Measurements from ENCODE around the gene RABGAP1L.

The RABGAP1L gene

GRCh38 chr1:174726880-174727585, 567.7 kb downstream of the RABGAP1L start:
- DNase-seq: no peak

DNA sequence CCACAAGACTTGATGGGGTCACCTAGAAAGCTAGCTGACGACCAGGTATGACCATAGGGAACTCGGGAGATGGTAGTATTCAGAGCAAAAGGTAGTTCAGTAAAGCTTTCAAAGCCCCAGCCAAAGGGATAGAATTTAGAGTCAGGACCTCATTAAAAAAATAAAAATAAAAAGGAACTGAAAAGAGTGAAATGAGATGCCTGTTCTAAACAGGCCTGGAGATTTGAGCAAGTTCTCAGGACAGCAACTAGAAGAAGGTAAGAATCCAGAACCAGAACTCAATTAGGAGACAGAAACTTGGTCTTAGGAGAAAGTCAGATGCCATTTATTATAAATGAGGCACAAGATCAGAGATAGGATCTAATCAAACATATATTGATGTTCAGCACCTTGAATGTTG, 575.0 kb downstream of the RABGAP1L start:
- DNase-seq: no peak

DNA sequence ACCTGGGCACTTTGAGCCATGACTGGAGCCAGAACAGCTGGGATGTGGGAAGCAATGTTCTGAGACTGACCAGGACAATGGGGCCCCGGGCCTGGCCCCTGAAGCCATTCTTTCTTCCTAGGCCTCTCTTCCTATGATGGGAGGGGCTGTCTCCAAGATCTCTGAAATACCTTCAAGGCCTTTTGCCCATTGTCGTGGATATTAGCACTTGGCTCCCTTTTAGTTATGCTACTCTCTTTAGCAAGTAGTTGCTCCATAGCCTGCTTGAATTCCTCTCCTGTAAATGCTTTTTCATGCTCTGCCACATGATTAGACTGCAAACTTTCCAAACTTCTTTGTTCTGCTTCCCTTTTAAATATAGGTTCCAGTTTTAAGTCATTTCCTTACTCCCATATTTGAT, 577.5 kb downstream of the RABGAP1L start:
- no peak for DNase-seq

DNA sequence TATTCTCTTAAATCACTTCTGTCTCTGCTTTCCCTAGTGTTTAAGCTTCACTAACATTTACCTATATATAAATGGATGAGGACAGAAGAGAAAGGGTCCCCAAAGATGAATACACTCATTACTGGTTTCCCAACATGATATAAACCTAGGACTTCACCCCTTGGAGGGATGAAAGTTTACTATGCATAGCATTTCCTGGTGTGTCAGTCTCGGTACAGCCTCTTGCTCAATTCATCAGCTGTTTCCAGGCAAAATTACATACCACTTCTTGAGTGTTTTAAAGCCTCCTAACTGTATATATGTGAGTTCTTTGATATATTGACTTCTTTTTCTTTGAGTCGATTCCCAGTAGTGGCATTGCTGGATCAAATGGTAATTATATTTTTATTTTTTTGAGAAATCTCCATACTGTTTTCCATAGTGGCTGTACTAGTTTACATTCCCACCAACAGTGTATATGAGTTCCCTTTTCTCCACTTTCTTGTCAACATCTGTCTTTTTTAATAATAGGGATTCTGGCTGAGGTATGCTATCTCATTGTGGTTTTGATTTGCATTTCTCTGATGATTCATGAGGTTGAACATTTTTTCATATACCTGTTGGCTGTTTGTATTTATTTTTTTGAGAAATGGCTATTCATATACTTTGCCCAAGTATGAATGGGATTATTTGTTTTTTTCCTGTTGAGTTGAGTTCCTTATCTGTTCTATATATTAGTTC, 581.1 kb downstream of the RABGAP1L start:
- DNase-seq: no peak

- DNase-seq: no peak
Measured at GRCh38 chr1:174742805-174743653, 583.7 kb downstream of the RABGAP1L start.

DNA sequence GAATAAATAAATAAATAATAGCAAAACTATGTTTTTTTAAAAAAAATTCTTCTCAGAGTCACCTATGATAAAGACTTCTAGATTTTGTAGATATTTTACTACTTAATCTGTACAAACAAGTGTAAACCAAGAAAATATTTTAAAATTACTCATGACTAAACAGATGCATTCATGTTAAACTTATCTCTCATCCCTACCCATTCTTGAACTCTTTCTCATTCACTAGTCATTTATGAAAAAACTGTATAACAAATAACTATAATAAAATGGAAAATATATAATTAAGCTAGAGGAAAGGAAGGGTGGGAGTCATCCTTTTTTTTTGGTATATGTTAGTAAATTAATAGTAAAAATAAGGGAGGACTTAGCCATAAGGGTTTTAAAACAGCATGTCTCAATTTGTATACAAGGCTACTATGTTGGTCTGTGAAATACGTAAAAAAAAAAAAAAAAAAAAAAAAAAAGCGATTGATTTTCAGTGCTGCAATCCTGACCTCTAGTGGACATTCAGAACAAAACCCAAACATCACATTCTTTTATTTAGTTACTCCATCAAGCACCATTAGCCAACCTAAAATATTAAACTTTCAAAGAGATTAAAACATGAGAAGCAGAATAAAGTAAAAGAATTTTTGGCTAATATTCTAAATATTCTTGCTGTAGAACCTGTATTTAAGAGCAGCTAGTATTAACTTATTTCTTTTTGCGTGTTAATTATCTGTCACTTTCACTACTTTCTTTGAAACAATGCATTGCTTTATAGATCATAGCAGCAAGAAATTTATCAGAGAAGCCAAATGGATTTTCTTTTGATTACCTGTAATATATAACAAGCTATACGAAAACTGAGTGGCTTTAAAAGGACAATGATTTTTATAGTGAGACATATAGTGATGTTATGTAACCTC, 584.6 kb downstream of the RABGAP1L start:
- DNase-seq: peak; percentile 46

DNA sequence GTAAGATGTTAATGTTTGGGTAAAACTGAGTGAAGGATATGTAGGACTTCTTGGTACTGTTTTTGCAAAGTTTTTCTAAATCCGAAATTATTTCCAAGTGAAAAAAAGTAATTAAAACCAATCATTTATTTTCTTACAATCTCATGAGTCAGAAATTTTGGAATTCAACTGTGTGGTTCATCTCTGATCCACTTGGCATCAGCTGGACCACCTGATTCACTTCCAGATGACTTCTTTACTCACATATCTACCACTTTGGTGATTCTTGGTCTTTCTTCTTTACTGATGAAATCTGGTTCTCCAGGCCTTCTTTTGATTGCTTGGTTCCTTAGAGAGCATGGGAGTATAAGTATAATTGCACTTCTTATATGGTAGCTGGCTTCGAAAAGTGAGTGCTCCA, 585.6 kb downstream of the RABGAP1L start:
- DNase-seq: no peak

DNA sequence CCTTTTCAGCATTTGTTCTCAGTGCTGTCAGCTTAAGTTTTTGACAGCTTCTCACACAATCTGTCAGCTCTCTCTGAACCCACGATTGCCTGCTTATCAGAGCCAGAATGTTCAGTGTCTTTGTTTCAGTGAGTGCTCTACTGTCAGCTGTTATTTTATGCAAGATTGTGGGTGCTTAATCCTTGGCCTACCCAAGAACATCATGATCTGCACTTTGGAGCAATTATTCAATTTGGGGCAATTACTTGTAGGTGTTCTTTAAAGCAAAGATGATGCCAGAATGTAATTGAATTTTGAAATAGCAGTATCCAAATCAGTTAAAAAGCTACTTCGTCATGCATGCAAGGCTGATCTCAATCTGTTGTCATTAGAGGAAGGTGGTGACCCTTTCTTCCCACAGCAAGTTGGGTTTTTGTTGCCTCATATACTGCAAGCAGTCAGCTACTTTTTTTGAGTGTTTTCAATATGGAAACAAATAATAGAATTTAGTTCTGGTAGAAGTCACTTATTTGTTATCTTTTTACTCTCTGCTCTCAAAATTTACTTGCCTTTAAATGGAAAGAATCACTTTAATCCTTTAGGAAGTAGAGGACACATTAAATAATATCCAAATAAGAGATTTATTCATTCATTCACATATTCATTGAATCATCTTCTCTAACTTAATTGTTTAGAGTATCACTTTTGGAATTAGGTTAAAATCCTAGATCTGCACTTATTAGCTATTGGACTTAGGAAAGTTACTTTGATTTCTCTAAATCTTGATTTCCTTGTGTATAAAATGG, 586.9 kb downstream of the RABGAP1L start:
- DNase-seq: no peak

DNA sequence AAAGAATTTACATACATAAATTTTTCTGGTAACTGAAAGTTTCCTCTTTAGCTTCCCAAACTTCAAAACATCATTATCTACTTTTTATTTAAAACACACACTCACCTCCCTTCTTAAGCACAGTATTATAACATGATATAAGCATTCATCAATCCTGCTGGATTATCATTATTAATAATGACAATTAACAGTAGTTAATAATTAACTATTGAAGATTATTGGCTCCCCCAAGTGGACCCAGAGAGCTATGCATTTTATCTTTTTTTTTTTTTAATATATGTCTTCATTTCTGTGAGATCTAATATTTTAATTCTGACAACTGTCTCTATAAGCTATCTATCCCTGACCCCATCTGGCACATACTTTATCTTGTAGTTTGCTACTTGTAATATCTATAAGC, 588.3 kb downstream of the RABGAP1L start:
- no peak for DNase-seq

GRCh38 chr1:174748586-174748985, 589.3 kb downstream of the RABGAP1L start:
- DNase-seq: no peak

DNA sequence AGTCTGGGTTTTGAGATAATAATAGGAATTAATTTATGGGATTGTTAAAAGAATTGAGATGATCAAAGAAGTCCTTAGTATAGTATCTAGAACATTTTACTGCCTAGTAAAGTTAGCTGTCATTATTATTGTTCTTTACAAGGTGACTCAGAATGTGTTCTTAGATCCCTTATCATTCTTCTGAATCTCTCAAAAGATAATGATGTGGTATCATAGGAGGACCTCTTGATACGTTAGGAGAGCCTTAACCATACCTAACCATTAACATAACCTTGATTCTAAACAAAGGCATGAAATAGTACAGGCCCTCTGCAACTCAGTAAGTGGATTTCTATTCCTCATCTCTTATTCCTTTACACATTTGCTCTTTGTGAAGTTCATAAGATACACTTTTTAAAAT, 593.8 kb downstream of the RABGAP1L start:
- DNase-seq: no peak

DNA sequence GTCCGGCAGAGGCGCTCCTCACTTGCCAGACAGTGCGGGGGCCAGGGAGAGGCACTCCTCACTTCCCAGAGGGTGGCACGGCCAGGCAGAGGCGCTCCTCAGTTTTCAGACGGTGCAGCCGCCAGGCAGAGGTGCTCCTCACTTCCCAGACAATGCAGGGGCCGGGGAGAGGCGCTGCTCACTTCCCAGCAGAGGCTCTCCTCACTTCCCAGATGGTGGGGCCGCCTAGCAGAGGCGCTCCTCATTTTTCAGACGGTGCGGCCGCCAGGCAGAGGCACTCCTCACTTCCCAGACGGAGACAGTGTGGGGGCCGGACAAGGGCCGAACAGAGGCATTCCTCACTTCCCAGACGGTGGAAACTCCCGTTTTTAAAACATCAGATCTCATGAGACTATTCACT, 602.0 kb downstream of the RABGAP1L start:
- no peak for DNase-seq

GRCh38 chr1:174761901-174762585, 602.7 kb downstream of the RABGAP1L start:
- DNase-seq: no peak

DNA sequence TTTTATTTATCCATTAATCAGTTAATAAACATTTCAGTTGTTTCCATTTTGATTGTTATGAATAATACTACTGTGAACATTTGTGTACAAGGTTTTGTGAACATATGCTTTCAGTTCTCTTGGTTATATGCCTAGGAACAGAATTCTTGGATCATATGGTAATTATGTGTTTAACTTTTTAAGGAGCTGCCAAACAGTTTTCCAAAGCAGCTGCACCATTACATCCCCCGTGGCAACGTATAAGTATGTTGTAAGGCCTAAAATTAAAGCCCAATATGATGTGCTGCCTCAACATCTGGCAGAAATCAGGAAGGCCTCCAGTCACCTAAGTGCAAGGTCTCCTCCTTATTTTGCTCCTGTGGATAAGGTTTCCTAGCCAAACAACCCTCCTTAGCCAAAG, 604.9 kb downstream of the RABGAP1L start:
- DNase-seq: no peak

DNA sequence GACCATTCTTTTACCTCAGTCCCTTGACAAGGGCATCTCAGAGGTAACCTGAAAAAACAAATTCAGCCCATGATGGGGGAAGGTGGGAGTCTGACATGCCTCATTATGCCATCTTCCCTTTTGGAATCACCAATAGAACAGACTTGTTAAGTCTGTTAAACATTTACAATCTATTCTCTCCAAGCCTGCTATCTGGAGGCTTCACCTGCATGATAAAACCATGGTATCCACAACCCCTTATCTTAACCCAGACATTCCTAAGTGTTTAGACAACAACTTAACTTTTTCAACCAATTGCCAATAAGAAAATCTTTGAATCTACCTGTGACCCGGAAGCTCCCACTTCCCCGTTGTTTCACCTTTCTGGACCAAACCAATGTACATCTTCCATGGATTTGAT, 607.4 kb downstream of the RABGAP1L start:
- no peak for DNase-seq

DNA sequence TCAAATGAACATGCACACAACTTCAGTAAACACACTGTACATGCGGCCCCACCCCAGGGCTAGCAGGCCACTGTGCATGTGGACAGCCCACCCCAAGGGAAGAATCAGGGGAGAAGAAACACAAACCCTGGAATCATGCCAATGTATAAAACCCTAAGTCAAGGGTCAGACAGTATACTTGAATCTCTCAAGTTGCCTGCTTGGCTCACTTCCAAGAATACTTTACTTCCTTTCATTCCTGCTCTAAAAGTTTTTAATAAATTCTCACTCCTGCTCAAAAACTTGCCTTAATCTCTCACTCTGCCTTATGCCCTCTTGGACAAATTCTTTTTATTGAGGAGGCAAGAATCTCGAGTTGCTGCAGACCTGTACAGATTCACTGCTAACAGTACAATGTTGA, 609.2 kb downstream of the RABGAP1L start:
- no peak for DNase-seq

- DNase-seq: no peak
Measured at GRCh38 chr1:174768949-174769348, 609.6 kb downstream of the RABGAP1L start.

GRCh38 chr1:174769961-174770549, 610.7 kb downstream of the RABGAP1L start:
- peak; percentile 65 for DNase-seq

- DNase-seq: no peak
Measured at GRCh38 chr1:174775621-174776020, 616.3 kb downstream of the RABGAP1L start.

GRCh38 chr1:174777262-174777661, 617.9 kb downstream of the RABGAP1L start:
- DNase-seq: no peak

DNA sequence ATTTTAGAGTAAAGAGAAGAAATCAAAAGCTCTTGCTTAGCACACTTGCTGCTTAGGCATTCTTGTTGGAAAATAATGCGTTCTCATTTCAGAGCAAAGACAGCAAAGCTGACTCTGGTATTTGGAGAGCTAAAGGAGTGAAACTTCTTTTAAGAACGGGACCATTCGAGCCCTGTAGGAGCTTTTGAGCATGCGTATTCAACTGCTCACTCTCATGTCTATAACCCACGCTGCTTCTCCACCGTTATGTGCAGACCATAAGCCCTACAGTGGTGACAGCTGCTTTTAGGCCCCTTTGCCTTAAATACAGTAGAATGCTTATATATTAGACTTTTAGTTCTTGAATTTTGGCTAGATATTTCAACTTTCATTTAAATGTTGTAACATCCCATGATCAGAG, 626.2 kb downstream of the RABGAP1L start:
- no peak for DNase-seq
